Activated CD8-positive, alpha-beta memory T cell treated with anti-CD3 and anti-CD28 coated beads, Interleukin-2, amount 50 U/mL, for 48 hours (primary cell): ENCODE data around the gene AGAP2.
"Not testable (repeated sequence)": the region's sequence is repeated elsewhere in the genome, so short reads cannot be mapped to it uniquely, and the experiment has no call there.

Experiments used
- DNase-seq: peaks from one replicate; pipeline ENCODE4 v3.0.0-alpha.2; 2020

The AGAP2 gene

GRCh38 chr12:57738661-57739237, at the start of gene AGAP2:
Gene AGAP2 (minus strand): TSS chr12:57738742. CDS start chr12:57738246, 496 bp downstream.
- DNase-seq: no peak

- no peak for DNase-seq
Observed at GRCh38 chr12:57783861-57784260, 45.3 kb upstream of the AGAP2 start.

DNA sequence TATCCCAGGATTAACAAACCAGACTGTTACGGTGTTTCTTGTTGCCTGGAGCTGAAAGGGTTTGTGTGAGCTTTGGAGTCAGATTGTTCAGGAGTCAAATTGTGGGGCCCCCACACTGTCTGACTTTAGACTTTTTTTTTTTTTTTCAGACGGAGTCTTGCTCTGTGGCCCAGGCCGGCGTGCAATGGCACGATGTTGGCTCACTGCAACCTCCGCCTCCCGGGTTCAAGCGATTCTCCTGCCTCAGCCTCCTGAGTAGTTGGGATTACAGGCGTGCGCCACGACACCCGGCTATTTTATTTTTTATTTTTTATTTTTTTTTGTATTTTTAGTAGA, 44.9 kb upstream of the AGAP2 start:
- DNase-seq: no peak

DNA sequence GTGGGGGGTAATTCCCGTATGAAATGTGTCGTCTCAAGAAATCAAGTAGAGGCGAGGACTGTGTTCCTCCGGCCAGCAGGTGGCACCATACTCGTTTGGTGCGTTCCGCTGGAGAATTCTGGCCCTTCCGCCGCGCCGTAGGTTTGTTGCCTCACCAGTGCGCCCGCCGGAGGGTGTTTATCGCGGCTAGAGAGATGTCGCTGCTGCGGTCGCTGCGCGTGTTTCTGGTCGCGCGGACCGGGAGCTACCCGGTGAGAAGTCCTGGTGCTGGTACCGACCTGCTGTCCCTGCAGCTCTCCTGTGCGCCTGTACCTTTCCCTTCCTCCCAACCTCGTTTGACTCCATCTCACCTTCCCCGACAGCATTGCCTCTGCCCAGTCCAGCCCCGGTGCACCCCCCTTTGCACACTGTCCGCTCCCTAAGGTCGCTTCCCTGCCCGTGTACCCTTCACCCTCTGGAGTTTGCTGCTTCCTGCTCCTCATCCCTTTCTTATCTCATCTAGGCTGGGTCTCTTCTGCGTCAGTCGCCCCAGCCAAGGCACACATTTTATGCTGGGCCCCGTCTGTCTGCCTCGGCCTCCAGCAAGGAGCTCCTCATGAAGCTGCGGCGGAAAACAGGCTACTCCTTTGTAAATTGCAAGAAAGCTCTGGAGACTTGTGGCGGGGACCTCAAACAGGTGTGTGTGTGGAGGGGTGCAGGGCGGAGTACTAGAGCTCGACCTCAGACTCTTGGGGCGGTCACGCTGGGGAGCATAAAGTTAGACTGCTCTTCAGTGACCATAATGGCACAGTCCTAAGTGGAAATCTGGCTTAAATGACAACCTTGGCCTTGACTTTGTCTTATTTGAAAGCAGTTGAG, 44.3 kb upstream of the AGAP2 start, which contains the start of gene TSFM:
TSFM (plus strand) TSS at position 180 of the 858 bp plus-strand sequence; CDS start at position 195, 15 bp downstream.
- DNase-seq: peak; percentile 99

DNA sequence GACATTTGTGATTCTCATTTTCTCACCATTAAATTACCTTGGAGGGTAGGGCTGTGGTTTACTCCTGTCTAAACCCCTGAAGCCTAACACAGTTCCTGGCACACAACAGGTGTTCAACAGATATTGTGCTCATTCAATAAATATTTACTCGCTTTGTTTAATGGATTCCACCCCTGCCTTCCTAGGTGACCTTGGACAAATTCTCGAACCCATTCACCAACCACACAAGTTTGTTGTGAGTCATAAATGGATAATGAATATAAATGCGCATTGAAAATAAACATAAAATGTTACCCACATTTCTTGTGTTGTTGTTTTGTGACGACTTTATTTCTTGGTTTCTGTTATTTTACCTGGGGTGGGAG, 43.7 kb upstream of the AGAP2 start:
- no peak for DNase-seq

- no peak for DNase-seq
Observed at GRCh38 chr12:57781801-57782200, 43.3 kb upstream of the AGAP2 start.

GRCh38 chr12:57781244-57781643, 42.7 kb upstream of the AGAP2 start:
- DNase-seq: no peak

DNA sequence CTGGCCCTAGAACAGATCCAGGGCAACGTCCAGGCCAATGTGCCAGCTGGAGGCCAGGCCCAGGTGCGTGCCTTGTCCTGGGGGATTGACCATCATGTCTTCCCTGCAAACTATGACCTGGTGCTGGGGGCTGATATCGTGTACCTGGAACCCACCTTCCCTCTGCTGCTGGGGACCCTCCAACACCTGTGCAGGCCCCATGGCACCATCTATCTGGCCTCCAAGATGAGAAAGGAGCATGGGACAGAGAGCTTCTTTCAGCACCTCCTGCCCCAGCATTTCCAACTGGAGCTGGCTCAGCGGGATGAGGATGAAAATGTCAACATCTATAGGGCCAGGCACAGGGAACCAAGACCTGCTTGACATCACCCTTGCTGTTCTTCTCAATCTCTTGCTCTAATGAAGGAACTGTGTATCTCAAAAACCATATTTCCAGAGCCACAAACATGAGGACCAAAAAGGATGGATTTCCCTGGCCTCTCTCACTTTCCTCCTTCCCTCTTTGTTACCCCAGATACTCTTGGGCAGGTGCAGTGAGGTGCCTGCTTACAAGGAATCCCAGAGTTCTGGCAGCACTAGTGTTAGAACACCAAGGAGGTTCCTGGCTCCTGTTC, 41.8 kb upstream of the AGAP2 start:
- no peak for DNase-seq

DNA sequence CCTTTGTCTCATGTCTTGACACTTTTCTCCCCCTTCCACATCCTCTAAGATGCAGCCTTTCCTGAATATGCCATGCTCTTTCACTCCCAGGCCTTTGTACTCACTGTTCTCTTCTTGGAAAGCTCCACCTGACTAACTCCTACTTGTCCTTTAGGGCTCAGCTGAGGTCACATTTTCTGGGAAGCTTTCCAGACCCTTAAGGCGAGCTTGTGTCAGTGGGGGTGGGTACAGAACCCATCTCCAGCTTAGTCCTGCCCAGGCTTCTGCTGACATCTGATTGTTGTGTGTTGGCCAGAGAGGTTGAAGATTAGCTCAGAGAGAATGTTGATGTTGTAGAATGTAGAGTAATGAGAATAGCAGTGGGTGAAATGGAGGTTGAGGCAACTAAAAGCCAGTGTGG, 41.2 kb upstream of the AGAP2 start:
- no peak for DNase-seq

DNA sequence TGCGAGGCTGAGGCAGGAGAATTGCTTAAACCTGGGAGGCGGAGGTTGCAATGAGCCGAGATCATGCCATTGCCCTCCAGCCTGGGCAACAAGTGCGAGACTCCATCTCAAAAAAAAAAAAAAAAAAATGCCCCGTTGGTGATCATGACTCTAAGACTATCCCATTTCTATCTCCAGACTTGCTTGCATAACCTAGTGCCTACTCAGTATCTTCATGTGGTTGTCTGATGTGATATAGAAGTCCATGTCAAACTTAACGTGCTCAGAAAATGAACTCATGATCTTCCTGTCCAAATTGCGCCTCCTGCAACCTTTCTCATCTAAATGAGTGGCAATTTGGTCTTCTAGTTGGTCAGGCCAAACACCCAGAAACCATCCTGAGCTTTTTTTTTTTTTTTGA, 39.4 kb upstream of the AGAP2 start:
- DNase-seq: no peak

DNA sequence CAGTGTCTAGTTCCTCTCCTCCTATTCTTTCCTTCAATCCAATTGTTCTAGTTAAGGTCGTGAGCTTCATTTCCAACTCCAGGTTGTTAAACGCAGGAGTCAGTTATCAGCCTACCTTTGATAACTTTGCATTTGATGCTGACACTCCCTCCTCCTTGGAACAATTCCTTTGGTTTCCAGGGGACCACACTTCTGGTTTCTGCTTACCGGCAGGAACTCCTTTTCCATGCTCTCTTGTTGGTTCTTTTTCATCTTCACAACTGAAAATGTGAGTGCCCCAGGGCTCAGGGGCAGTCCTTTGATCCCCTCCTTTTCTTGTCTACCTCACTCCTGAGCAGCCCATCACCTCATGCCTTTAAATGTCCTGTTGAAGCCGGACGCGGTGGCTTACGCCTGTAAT, 38.8 kb upstream of the AGAP2 start:
- no peak for DNase-seq

- DNase-seq: no peak
Observed at GRCh38 chr12:57776247-57776587, 37.7 kb upstream of the AGAP2 start.

DNA sequence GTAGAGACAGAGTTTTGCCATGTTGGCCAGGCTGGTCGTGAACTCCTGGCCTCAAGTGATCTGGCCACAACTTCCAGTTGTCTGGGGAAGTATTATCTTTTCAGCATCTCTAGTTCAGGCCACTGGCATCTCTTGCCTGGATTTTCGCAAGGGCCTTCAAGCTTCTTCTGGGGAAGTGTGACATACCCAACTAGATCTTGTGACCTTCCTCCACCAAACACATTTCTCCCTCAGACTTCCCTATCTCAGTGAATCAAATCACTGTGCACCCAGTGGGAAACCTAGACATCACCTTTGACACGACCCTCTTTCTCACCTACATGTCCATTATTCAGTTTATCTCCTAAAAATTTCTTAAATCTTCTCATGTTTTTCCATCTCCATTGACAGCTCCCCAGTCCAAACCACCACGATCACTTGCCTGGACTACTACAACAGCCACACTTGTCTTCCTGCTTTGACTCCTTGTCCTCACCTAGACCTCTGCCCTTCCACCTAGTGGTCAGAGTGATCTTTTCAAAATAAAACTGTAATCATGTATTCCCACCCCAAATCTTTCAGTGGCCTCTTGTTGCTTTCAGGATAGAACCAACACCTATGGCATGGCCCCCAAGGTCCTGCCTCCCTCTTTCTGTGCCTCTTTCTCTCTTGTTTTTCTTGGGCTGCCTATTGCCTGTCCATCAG, 37.2 kb upstream of the AGAP2 start:
- DNase-seq: no peak

- no peak for DNase-seq
Observed at GRCh38 chr12:57775044-57775443, 36.5 kb upstream of the AGAP2 start.

GRCh38 chr12:57774634-57775033, 36.1 kb upstream of the AGAP2 start:
- not testable (repeated sequence) for DNase-seq

DNA sequence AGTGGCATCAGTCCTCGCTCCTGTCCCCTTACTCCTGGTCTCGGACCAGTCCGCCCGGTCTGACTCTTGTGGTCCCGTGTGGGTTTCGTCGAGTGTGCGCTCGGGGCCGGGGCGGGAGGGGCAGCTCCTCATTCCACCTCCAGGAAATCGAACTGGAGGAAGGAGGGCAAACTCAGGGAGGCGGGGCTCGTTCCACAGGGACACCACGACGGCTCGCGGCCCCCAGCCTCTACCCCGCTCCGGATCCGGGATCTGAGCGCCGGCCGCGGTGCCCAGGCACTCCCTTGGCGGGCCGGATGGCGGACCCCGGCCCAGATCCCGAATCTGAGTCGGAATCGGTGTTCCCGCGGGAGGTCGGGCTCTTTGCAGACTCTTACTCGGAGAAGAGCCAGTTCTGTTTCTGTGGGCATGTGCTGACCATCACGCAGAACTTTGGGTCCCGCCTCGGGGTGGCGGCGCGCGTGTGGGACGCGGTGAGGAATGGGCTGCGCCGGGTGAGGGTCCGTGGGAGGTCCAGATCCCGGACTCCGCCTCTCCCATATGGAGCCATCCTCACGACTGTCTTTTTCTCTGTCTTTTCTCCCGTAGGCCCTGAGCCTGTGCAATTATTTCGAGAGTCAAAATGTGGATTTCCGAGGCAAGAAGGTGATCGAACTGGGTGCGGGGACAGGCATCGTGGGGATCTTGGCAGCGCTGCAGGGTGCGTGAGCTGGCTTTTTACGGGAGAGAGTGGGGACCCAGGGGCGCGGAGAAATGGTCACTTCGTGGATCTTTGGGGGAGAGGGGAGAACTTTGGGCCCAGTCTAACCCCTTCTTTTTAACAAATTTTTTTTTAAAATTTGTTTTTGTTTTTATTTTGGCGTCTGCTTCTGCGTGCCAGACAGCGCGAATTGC, 34.1 kb upstream of the AGAP2 start, which contains the start of gene EEF1AKMT3:
EEF1AKMT3 (plus strand) TSS at position 186 of the 894 bp plus-strand sequence; CDS start at position 297, 111 bp downstream.
- no peak for DNase-seq

- DNase-seq: peak; percentile 95
Observed at GRCh38 chr12:57771873-57772428, 33.4 kb upstream of the AGAP2 start, which contains the start of gene METTL1. Gene METTL1 (minus strand): TSS chr12:57772105. CDS start chr12:57772083, 22 bp downstream.

- DNase-seq: peak; percentile 91
Observed at GRCh38 chr12:57771236-57771872, 32.8 kb upstream of the AGAP2 start.

GRCh38 chr12:57770734-57771133, 32.2 kb upstream of the AGAP2 start:
- no peak for DNase-seq

GRCh38 chr12:57769594-57769993, 31.1 kb upstream of the AGAP2 start:
- DNase-seq: no peak

DNA sequence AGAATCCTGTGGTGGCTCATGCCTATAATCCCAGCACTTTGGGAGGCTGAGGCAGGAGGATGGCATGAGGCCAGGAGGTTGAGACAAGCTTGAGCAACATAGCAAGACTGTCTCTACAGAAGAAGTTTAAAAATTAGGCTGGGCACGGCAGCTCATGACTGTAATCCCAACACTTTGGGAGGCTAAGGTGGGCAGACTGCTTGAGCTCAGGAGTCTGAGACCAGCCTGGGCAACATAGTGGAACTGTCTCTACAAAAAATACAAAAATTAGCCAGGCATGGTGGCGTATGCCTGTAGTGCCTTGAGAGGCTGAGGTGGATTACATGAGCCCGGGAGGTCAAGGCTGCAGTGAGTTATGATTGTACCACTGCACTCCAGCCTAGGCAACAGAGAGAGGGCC, 29.3 kb upstream of the AGAP2 start:
- no peak for DNase-seq

GRCh38 chr12:57767305-57767698, 28.8 kb upstream of the AGAP2 start:
- DNase-seq: no peak
